Measurements from ENCODE around the gene DNASE1. TPM values are rescaled to one million over a fixed set of nuclear protein-coding genes. Genes with fewer than 3 reads are reported as not detected.

The DNASE1 gene
- total RNA-seq, 1 experiment from 2014 or later, result 11.0 TPM

- no peak for DNase-seq (ENCODE audit: low read depth, low spot score)
- intact Hi-C loops (cut with micrococcal nuclease), result no loop called here
- ATAC-seq, result no peak
- Histone ChIP-seq H3K4me3 (replicated peaks in 1 of 2; ENCODE audit: low read depth in 1 of 2, low read length in 2 of 2) (no peak overlapping the region), H3K27ac (ENCODE audit: low read depth, low read length) (no peak overlapping the region), H3K4me2 (ENCODE audit: low read length) (no peak overlapping the region), H3K9me3 (ENCODE audit: control insufficient read depth in 1 of 2, insufficient read depth in 1 of 2, low read depth in 1 of 2, low read length in 2 of 2) (no peaks in the 10 kb centered on the region), H2AFZ (ENCODE audit: low read depth, low read length, poor library complexity, severe bottlenecking) (no peak overlapping the region), H3K27me3 (ENCODE audit: insufficient read depth, low read length) (no peaks in the 10 kb centered on the region), H4K20me1 (ENCODE audit: insufficient read depth) (no peaks in the 10 kb centered on the region), H3K9ac (ENCODE audit: low read length) (no peak overlapping the region), H3K4me1 (ENCODE audit: control insufficient read depth in 1 of 2, insufficient read depth in 2 of 2, low read length in 2 of 2) (no peaks in the 10 kb centered on the region), H3K79me2 (ENCODE audit: insufficient read depth, low read length) (peaks cover 23% of the 10 kb centered on the region; the same call in 1 of the 2 replicates), H3K36me3 (ENCODE audit: control insufficient read depth in 1 of 2, insufficient read depth in 2 of 2, low read length in 2 of 2) (peaks cover 17 to 55% of the 10 kb centered on the region in 2 experiments), H3K9me2 (ENCODE audit: insufficient read depth) (no peaks in the 10 kb centered on the region)
- TF ChIP-seq RAD21 (IDR thresholded peaks at IDR 0.05; ENCODE audit: low read depth) (no peak), ZBTB33 (IDR thresholded peaks at IDR 0.05; ENCODE audit: extremely low read depth, insufficient replicate concordance, low read length) (no peak), POLR2AphosphoS5 (IDR thresholded peaks at IDR 0.05; ENCODE audit: low read depth, low read length) (no peak), ZNF274 (IDR thresholded peaks at IDR 0.05; ENCODE audit: low read depth, low read length) (no peak), YY1 (IDR thresholded peaks at IDR 0.05; ENCODE audit: extremely low read depth, insufficient replicate concordance, low read depth, low read length) (no peak), JUND (IDR thresholded peaks at IDR 0.05) (no peak), CEBPB (IDR thresholded peaks at IDR 0.05; ENCODE audit: low read depth) (no peak), CBX3 (IDR thresholded peaks at IDR 0.05; ENCODE audit: low read depth) (no peak), ATF3 (IDR thresholded peaks at IDR 0.05) (no peak), TCF7L2 (IDR thresholded peaks at IDR 0.05; ENCODE audit: borderline replicate concordance, extremely low read depth, insufficient read depth, insufficient read length) (no peak), REST (IDR thresholded peaks at IDR 0.05; ENCODE audit: low read depth) (no peak), POLR2A (IDR thresholded peaks at IDR 0.05; ENCODE audit: borderline replicate concordance, extremely low read depth, insufficient read depth, insufficient read length) (no peak), SP1 (IDR thresholded peaks at IDR 0.05; ENCODE audit: low read depth) (no peak), ZFX (IDR thresholded peaks at IDR 0.05) (no peak), CTCF (IDR thresholded peaks at IDR 0.05 in 2 of 3, conservative IDR thresholded peaks at IDR 0.05 in 1 of 3; ENCODE audit: borderline replicate concordance in 1 of 3, insufficient read depth in 1 of 3, low read depth in 2 of 3, low read length in 2 of 3) (no peak), ELF1 (IDR thresholded peaks at IDR 0.05; ENCODE audit: borderline replicate concordance, low read depth) (no peak), EZH2 (IDR thresholded peaks at IDR 0.05) (no peak)
- TSS peak; percentile 29 for BruUV-seq (replicated peaks)
- ChIA-PET RAD21 (ENCODE audit: low non-redundant PET in 1 of 2, low total read pairs in 2 of 2, uncharacterized antibody in 2 of 2, unreplicated experiment in 2 of 2) (no interaction called here), POLR2A (no interaction called here), CTCF (no interaction called here)
These were observed 23.5 kb downstream of the DNASE1 start for GRCh38 chr16:3677994-3678393.

All from HCT116 (cell line).